H9 (cell line): ENCODE results near the gene MN1. TPM values are rescaled to one million over a fixed set of nuclear protein-coding genes. Genes with fewer than 3 reads are reported as not detected.

ENCODE experiments used
- DNase-seq: peaks from one replicate; pipeline ENCODE4 v3.0.0-alpha.2; 2017
- H2AFZ ChIP-seq: one replicate; pipeline ENCODE4 v1.6.1; 2013; ENCODE audit warnings: mild to moderate bottlenecking, low read length, control low read depth, moderate library complexity
- H2AK5ac ChIP-seq: 2 replicates; pipeline ENCODE4 v1.6.1; 2013; ENCODE audit warnings: low read length, control low read depth, mixed read lengths; ENCODE audit not compliant: insufficient read length
- H2BK120ac ChIP-seq: one replicate; pipeline ENCODE4 v1.6.1; 2013; ENCODE audit warnings: low read depth, mild to moderate bottlenecking, low read length, control low read depth, inconsistent platforms; ENCODE audit not compliant: poor library complexity, severe bottlenecking
- H2BK12ac ChIP-seq: 2 replicates; pipeline ENCODE4 v1.6.1; 2013; ENCODE audit warnings: low read length, control low read depth, mixed read lengths, low read depth; ENCODE audit not compliant: insufficient read length
- H2BK15ac ChIP-seq: 2 replicates; pipeline ENCODE4 v1.6.1; 2013; ENCODE audit warnings: low read depth, low read length, control low read depth
- H2BK20ac ChIP-seq: one replicate; pipeline ENCODE4 v1.6.1; 2013; ENCODE audit warnings: low read depth, mild to moderate bottlenecking, low read length, control low read depth, inconsistent platforms; ENCODE audit not compliant: poor library complexity, severe bottlenecking
- H2BK5ac ChIP-seq: 2 replicates; pipeline ENCODE4 v1.6.1; 2013; ENCODE audit warnings: low read length, control low read depth, mixed read lengths; ENCODE audit not compliant: insufficient read length
- H3K14ac ChIP-seq: 2 replicates; pipeline ENCODE4 v1.6.1; 2013; ENCODE audit warnings: low read length, control low read depth; ENCODE audit not compliant: insufficient read depth
- H3K18ac ChIP-seq: 2 replicates; pipeline ENCODE4 v1.6.1; 2013; ENCODE audit warnings: low read depth, mild to moderate bottlenecking, mixed read lengths, low read length, control low read depth; ENCODE audit not compliant: insufficient read length
- H3K23ac ChIP-seq: 2 replicates; pipeline ENCODE4 v1.6.1; 2013; ENCODE audit warnings: low read length, control low read depth, mixed read lengths, low read depth; ENCODE audit not compliant: insufficient read length
- H3K23me2 ChIP-seq: 2 replicates; pipeline ENCODE4 v1.6.1; 2013; ENCODE audit warnings: low read depth, mild to moderate bottlenecking, mixed read lengths, low read length, control low read depth; ENCODE audit not compliant: insufficient read length, poor library complexity, severe bottlenecking
- H3K27ac ChIP-seq: 2 replicates; pipeline ENCODE4 v1.5.1; 2013; ENCODE audit warnings: low read length, control low read depth, mixed read lengths, low read depth; ENCODE audit not compliant: insufficient read length
- H3K27me3 ChIP-seq: 2 replicates; pipeline ENCODE4 v1.6.1; 2013; ENCODE audit warnings: low read length, control low read depth, inconsistent platforms; ENCODE audit not compliant: insufficient read depth
- H3K4ac ChIP-seq: 2 replicates; pipeline ENCODE4 v1.6.1; 2013; ENCODE audit warnings: low read depth, mild to moderate bottlenecking, control low read depth, inconsistent platforms, low read length, moderate library complexity
- H3K4me1 ChIP-seq: 2 replicates; pipeline ENCODE4 v1.6.1; 2013; ENCODE audit warnings: low read length, control low read depth, inconsistent platforms; ENCODE audit not compliant: insufficient read depth
- H3K4me2 ChIP-seq: 2 replicates; pipeline ENCODE4 v1.6.1; 2013; ENCODE audit warnings: low read length, control low read depth, mixed read lengths; ENCODE audit not compliant: insufficient read length, insufficient read depth
- H3K56ac ChIP-seq: 2 replicates; pipeline ENCODE4 v1.6.1; 2013; ENCODE audit warnings: low read depth, mild to moderate bottlenecking, mixed read lengths, low read length, control low read depth; ENCODE audit not compliant: insufficient read length
- H3K79me1 ChIP-seq: 2 replicates; pipeline ENCODE4 v1.6.1; 2013; ENCODE audit warnings: low read depth, mild to moderate bottlenecking, moderate library complexity, low read length, control low read depth, inconsistent platforms; ENCODE audit not compliant: insufficient read depth, poor library complexity, severe bottlenecking
- H3K79me2 ChIP-seq: 2 replicates; pipeline ENCODE4 v1.6.1; 2013; ENCODE audit warnings: low read length, control low read depth, inconsistent platforms; ENCODE audit not compliant: insufficient read depth
- H3K9ac ChIP-seq: 2 replicates; pipeline ENCODE4 v1.6.1; 2013; ENCODE audit warnings: low read length, control low read depth, mixed read lengths; ENCODE audit not compliant: insufficient read length; ENCODE audit errors: extremely low read depth
- H3K9me3 ChIP-seq: one replicate; pipeline ENCODE4 v1.6.1; 2013; ENCODE audit warnings: low read depth, low read length, inconsistent platforms; ENCODE audit not compliant: control insufficient read depth
- H3T11ph ChIP-seq: one replicate; pipeline ENCODE4 v1.6.1; 2013; ENCODE audit warnings: mild to moderate bottlenecking, low read length, control low read depth, inconsistent platforms
- H4K20me1 ChIP-seq: one replicate; pipeline ENCODE4 v1.6.1; 2013; ENCODE audit not compliant: control insufficient read depth, insufficient read length, insufficient read depth
- H4K5ac ChIP-seq: 2 replicates; pipeline ENCODE4 v1.6.1; 2013; ENCODE audit warnings: low read depth, mild to moderate bottlenecking, mixed read lengths, low read length, control low read depth; ENCODE audit not compliant: insufficient read length
- H4K8ac ChIP-seq: replicated peaks from 2 replicates; pipeline ENCODE4 v1.6.1; 2013; ENCODE audit warnings: low read length, control low read depth, mixed read lengths, low read depth; ENCODE audit not compliant: insufficient read length
- H4K91ac ChIP-seq: 2 replicates; pipeline ENCODE4 v1.6.1; 2013; ENCODE audit warnings: low read depth, mild to moderate bottlenecking, moderate library complexity, mixed read lengths, low read length, control low read depth; ENCODE audit not compliant: insufficient read length
- H3K27ac Mint-ChIP-seq, 3 experiments: 2 replicates in 2 of 3; 3 replicates in 1 of 3; pipeline ENCODE4 v1.8.0; 2020 to 2021; ENCODE audit warnings: mixed read lengths in 3 of 3, mild to moderate bottlenecking in 1 of 3, moderate library complexity in 1 of 3
- H3K27me3 Mint-ChIP-seq: 2 replicates; pipeline ENCODE4 v1.8.0; 2021; ENCODE audit warnings: low read depth, mild to moderate bottlenecking, moderate library complexity, mixed read lengths
- H3K36me3 Mint-ChIP-seq, 3 experiments: 2 replicates in 2 of 3; 3 replicates in 1 of 3; pipeline ENCODE4 v1.8.0; 2020 to 2021; ENCODE audit warnings: low read depth in 3 of 3, mixed read lengths in 3 of 3; ENCODE audit not compliant: insufficient read depth in 1 of 3
- H3K4me1 Mint-ChIP-seq, 2 experiments: 2 replicates each; pipeline ENCODE4 v1.8.0; 2020; ENCODE audit warnings: mixed read lengths in 2 of 2
- H3K4me3 Mint-ChIP-seq, 2 experiments: 2 replicates in 1 of 2; 3 replicates in 1 of 2; pipeline ENCODE4 v1.8.0; 2020 to 2021; ENCODE audit warnings: mild to moderate bottlenecking in 2 of 2, mixed read lengths in 2 of 2, moderate library complexity in 1 of 2
- H3K9me3 Mint-ChIP-seq, 2 experiments: 2 replicates in 1 of 2; 3 replicates in 1 of 2; pipeline ENCODE4 v1.8.0; 2020; ENCODE audit warnings: mild to moderate bottlenecking in 2 of 2, mixed read lengths in 2 of 2, moderate library complexity in 1 of 2
- WGBS: extraction: QIAGEN DNeasy Blood & Tissue Kit; methylation state at CpG from one replicate; pipeline ENCODE4 v1.1.7; 2013; ENCODE audit warnings: missing lambda C conversion rate, low lambda C conversion rate, mixed read lengths; ENCODE audit not compliant: insufficient read length; ENCODE audit errors: extremely low coverage; 5-methylcytosine and 5-hydroxymethylcytosine counted together
- total RNA-seq: library from RNA; stranded (reverse); gene quantifications from 2 replicates; pipeline ENCODE4 v1.2.1, GENCODE V29; 2021
- TF ChIP-seq, protein P1 (sequence below): fragments of 200-600 bp; sonication (generic); conservative IDR thresholded peaks from 3 replicates; pipeline ENCODE4 v1.8.0; 2021; ENCODE audit warnings: antibody characterized with exemption, mild to moderate bottlenecking

The MN1 gene
- total RNA-seq, 1 experiment from 2014 or later: 2.8 TPM

DNA sequence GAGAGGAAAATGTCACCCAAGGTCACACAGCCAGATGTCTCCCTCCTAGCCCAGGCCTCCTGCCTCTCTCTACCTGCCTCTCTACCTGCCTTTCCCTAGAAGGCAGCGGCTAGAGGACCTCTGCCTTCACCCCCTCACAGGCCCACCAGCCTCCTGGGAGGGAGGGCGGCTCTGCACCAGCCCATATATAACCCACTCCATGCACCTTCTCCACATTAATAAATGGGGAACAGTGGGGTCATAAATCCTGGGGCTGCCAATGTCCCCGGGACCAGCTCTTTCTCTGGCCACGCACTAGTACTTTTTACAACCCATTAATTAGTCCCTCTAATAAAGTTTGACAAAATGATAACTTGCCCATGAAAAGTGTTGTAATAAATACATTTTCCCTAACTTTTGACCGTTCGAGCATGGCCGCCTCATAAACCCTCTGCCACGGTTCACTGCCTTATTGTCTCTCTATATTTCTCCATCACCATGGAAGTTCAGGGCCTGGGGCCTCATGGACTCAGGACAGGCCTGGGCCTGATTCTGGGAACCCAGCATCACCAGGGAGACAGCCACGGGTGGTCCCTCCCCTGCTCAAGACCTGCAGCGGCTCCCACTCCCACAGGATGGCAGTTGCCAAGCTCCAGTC, 102.1 kb downstream of the MN1 start:
- H3K79me2 ChIP-seq: peaks cover 9% of the 10 kb centered on the region; the same call in 1 of the 2 replicates
- H3K23ac ChIP-seq: no peak overlapping the region
- H3K27ac ChIP-seq: no peak overlapping the region
- no peak overlapping the region for H4K91ac ChIP-seq
- H2BK15ac ChIP-seq: no peak overlapping the region
- peaks cover 11 to 17% of the 10 kb centered on the region in 2 experiments; a peak in 4 of 5 replicates for H3K9me3 Mint-ChIP-seq
- H3K23me2 ChIP-seq: no peaks in the 10 kb centered on the region
- peaks cover 3 to 15% of the 10 kb centered on the region in 2 experiments; a peak in 3 of 4 replicates for H3K4me1 Mint-ChIP-seq
- no peak overlapping the region for H2BK12ac ChIP-seq
- no peak overlapping the region for H2AFZ ChIP-seq
- no peak overlapping the region for H3T11ph ChIP-seq
- DNase-seq: no peak
- no peak overlapping the region for H3K4me3 Mint-ChIP-seq
- peaks cover 8% of the 10 kb centered on the region for H3K79me1 ChIP-seq
- H3K9me3 ChIP-seq: no peaks in the 10 kb centered on the region
- no peak overlapping the region for H2BK5ac ChIP-seq
- peak overlapping the region; percentile 10 to 74 (median 48); a peak in 3 of 7 replicates for H3K27ac Mint-ChIP-seq
- no peak overlapping the region for H3K56ac ChIP-seq
- no peak overlapping the region for H3K4ac ChIP-seq
- no peak overlapping the region for H4K8ac ChIP-seq
- H2AK5ac ChIP-seq: no peak overlapping the region
- peak overlapping the region; percentile 38 for H3K18ac ChIP-seq
- H4K5ac ChIP-seq: no peak overlapping the region
- no peak overlapping the region for H3K4me2 ChIP-seq
- TF ChIP-seq, protein P1, sequence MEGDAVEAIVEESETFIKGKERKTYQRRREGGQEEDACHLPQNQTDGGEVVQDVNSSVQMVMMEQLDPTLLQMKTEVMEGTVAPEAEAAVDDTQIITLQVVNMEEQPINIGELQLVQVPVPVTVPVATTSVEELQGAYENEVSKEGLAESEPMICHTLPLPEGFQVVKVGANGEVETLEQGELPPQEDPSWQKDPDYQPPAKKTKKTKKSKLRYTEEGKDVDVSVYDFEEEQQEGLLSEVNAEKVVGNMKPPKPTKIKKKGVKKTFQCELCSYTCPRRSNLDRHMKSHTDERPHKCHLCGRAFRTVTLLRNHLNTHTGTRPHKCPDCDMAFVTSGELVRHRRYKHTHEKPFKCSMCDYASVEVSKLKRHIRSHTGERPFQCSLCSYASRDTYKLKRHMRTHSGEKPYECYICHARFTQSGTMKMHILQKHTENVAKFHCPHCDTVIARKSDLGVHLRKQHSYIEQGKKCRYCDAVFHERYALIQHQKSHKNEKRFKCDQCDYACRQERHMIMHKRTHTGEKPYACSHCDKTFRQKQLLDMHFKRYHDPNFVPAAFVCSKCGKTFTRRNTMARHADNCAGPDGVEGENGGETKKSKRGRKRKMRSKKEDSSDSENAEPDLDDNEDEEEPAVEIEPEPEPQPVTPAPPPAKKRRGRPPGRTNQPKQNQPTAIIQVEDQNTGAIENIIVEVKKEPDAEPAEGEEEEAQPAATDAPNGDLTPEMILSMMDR: no peak
- no peak overlapping the region for H2BK120ac ChIP-seq
- H3K4me1 ChIP-seq: no peaks in the 10 kb centered on the region
- no peaks in the 10 kb centered on the region; the same call in 1 of the 2 replicates for H3K27me3 Mint-ChIP-seq
- no peak overlapping the region for H3K14ac ChIP-seq
- no CpG with 5 or more reads among the region's 10 CpGs for WGBS
- H3K36me3 Mint-ChIP-seq: peaks cover 24 to 47% (median 42%) of the 10 kb centered on the region in 3 experiments
- H3K27me3 ChIP-seq: no peaks in the 10 kb centered on the region
- no peak overlapping the region for H3K9ac ChIP-seq
- H2BK20ac ChIP-seq: no peak overlapping the region
- H4K20me1 ChIP-seq: no peaks in the 10 kb centered on the region
